ENCODE results near the gene SYT9.

Gene SYT9

GRCh38 chr11:7423946-7424345 is 172.2 kb downstream of the SYT9 start:
- no peak for DNase-seq (ENCODE audit: low read depth)

GRCh38 chr11:7427733-7428132 is 176.0 kb downstream of the SYT9 start:
- DNase-seq (ENCODE audit: low read depth), result no peak

- DNase-seq (ENCODE audit: low read depth), result no peak
These were observed 176.5 kb downstream of the SYT9 start for GRCh38 chr11:7428196-7428595.

GRCh38 chr11:7430496-7430895 is 178.8 kb downstream of the SYT9 start:
- DNase-seq (ENCODE audit: low read depth), result no peak

- no peak for DNase-seq (ENCODE audit: low read depth)
These were observed 183.5 kb downstream of the SYT9 start for GRCh38 chr11:7435176-7435575.

GRCh38 chr11:7436146-7436545 is 184.4 kb downstream of the SYT9 start:
- no peak for DNase-seq (ENCODE audit: low read depth)

GRCh38 chr11:7436657-7437056 is 185.0 kb downstream of the SYT9 start:
- DNase-seq (ENCODE audit: low read depth), result no peak

GRCh38 chr11:7437696-7438095 is 186.0 kb downstream of the SYT9 start:
- DNase-seq (ENCODE audit: low read depth), result no peak

- no peak for DNase-seq (ENCODE audit: low read depth)
These were observed 188.1 kb downstream of the SYT9 start for GRCh38 chr11:7439746-7440320.

GRCh38 chr11:7442588-7443215 is 191.0 kb downstream of the SYT9 start:
- DNase-seq (ENCODE audit: low read depth), result peak; percentile 37

- DNase-seq (ENCODE audit: low read depth), result no peak
These were observed 192.6 kb downstream of the SYT9 start for GRCh38 chr11:7444091-7444981.

GRCh38 chr11:7445564-7445963 is 193.9 kb downstream of the SYT9 start:
- no peak for DNase-seq (ENCODE audit: low read depth)

- no peak for DNase-seq (ENCODE audit: low read depth)
These were observed 196.5 kb downstream of the SYT9 start for GRCh38 chr11:7448201-7448600.

GRCh38 chr11:7449211-7449840 is 197.6 kb downstream of the SYT9 start:
- no peak for DNase-seq (ENCODE audit: low read depth)

- no peak for DNase-seq (ENCODE audit: low read depth)
These were observed 198.1 kb downstream of the SYT9 start for GRCh38 chr11:7449841-7450214.

GRCh38 chr11:7450836-7451235 is 199.1 kb downstream of the SYT9 start:
- DNase-seq (ENCODE audit: low read depth), result no peak

GRCh38 chr11:7451520-7451919 is 199.8 kb downstream of the SYT9 start:
- DNase-seq (ENCODE audit: low read depth), result no peak

- no peak for DNase-seq (ENCODE audit: low read depth)
These were observed 200.3 kb downstream of the SYT9 start for GRCh38 chr11:7451952-7452494.

- DNase-seq (ENCODE audit: low read depth), result no peak
These were observed 203.2 kb downstream of the SYT9 start for GRCh38 chr11:7454854-7455253.

- no peak for DNase-seq (ENCODE audit: low read depth)
These were observed 205.5 kb downstream of the SYT9 start for GRCh38 chr11:7457211-7457610.

- no peak for DNase-seq (ENCODE audit: low read depth)
These were observed 211.0 kb downstream of the SYT9 start for GRCh38 chr11:7462706-7463105.

- no peak for DNase-seq (ENCODE audit: low read depth)
These were observed 215.9 kb downstream of the SYT9 start for GRCh38 chr11:7467652-7468051.
